Stimulated activated CD4-positive, alpha-beta T cell treated with anti-CD3 and anti-CD28 coated beads, Interleukin-12 subunit alpha, Interleukin-12 subunit beta, amount 100 ng/mL, for 48 hours (primary cell): Measurements from ENCODE around the gene KSR1.
"Not testable (repeated sequence)": the region's sequence is repeated elsewhere in the genome, so short reads cannot be mapped to it uniquely, and the experiment has no call there.

Experiments used
- DNase-seq, 3 donors: peaks; one replicate each; pipeline ENCODE4 v3.0.0-alpha.2; 2020; ENCODE audit warnings: low read depth in 2 of 3, low spot score in 1 of 3

KSR1 gene

DNA sequence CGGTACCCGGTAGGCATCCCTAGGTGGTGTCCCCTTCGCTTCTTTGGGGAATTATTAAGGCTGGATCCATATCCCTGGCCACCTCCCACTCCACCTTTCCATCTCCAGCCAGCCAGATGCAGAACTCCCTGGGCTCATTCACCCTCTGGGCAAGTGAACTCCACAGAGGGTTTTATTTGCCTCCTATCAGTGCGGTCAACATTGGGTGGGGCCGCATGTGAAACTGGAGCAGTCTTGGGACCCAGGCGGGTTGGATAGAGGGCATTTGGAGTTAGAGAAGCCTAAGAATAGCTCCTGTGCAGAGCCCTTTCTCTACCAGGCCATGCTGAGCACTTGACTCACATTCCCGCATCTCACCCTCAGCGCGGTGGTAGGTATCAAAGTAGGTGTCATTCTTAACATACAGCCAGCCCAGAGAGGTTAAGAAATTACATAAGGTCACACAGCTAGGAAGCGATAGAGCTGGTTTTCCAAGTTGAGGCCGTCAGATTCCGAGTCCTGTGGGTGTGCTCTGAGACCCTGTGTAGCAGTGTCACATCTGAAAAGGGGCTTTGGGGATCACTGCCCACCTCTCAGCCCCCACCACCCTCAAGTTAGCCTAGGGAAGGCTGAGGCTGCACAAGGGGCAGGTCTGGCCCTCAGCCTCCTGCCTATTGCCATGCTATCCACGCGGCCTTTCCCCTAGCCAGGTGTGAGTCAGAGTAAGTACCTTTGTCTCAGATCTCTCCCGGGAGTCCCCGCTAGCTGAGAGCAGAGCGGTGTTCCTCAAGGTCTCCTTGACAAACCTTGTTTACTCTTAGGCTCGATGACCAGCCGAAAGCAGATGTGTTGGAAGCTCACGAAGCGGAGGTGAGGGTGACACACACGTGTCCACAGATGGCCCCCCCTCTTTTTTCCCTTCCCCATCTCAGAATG is 147.9 kb downstream of the KSR1 start:
- no peak for DNase-seq

DNA sequence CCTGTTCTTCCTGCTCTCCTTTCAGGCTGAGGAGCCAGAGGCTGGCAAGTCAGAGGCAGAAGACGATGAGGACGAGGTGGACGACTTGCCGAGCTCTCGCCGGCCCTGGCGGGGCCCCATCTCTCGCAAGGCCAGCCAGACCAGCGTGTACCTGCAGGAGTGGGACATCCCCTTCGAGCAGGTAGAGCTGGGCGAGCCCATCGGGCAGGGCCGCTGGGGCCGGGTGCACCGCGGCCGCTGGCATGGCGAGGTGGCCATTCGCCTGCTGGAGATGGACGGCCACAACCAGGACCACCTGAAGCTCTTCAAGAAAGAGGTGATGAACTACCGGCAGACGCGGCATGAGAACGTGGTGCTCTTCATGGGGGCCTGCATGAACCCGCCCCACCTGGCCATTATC is 149.2 kb downstream of the KSR1 start:
- no peak for DNase-seq

DNA sequence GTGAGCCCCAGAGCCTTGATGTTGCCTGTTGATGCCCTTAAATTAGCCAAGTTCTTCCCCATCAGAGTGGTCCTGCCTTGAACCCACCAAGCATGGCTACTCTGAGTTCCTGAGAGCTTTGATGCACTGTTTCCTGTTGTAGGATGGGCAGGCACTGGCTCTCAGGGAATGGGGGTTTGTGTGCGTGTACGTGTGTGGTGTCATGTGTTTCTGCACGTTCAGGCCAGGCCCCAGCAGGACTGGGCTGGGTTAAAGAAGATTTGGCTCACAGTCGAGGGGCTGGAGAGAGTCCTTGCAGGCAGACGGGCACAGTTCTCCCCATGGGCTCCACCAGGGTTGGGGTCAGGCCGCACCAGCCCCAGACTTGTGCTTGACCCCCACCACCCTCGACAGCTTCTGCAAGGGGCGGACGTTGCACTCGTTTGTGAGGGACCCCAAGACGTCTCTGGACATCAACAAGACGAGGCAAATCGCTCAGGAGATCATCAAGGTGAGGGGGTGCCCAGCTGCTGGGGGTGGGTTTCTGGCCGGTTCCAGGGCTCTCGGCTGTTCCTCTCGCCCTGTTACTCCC is 151.4 kb downstream of the KSR1 start:
- DNase-seq = no peak

DNA sequence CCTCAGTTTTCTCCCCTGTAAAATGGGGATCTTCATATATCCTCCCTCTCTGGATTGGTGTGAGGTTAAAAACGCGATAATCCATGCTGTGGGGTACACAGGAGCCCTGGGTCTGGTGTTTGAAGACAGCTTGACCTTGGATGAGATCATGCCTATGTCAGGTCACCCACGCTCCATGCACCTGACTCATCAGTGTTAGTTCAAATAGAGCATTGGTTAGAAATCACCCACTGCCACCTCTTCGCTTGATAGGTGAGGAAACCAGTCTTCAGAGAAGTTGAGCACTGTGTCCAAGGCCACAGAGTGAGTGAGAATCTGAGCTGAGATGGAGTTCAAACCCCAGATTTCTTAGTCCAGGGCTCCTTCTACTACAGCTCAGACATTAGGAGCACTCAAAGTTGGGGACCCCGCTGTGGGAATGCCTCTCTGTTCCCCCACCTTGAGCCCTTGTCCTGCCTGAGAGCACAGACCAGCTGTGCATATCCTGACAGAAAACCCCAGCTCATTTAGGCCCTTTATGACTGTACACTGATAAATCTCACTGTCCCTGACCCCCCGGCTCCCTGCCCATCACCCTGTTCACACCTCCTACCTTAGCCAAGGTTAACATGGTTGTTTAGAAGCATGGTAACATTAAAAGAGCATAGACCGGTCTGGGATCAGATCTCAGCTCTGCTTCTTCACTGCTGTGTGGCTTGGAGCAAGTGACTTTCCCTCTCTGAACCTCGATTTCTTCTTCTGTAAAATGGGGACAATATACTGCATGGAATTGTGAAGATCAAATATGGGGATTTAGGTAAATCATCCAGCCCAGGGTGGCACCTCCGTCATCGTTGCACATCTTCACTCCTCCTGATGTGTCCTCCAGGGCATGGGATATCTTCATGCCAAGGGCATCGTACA is 152.3 kb downstream of the KSR1 start:
- no peak for DNase-seq

DNA sequence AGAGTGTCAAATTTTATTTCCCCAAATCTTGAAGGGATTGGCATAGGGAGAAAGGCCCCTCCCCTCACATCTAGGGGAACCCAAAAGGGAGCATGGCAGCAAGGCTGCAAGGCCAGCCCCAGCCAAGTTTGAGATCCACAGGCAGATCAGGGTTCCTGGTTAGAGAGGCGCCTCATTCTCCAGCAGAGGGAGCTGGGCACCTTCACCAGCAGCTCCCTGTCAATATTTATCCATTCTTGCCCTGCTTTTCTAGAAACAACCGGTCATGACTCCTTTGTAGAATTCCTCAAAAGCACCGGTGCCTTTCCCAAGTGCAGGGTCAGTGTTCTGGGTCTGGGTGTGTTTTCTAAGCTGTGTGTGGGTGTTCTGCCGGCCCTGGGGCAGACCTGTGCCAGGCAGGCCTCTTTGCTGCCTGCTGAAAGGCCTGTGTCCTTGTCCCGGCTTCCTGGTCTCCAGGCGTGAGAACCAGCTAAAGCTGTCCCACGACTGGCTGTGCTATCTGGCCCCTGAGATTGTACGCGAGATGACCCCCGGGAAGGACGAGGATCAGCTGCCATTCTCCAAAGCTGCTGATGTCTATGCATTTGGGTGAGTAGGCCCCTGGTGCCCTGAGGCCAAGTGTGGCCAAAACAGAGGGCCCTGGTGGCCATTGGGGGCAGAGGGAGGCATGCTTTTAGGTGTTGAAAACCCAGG is 153.5 kb downstream of the KSR1 start:
- no peak for DNase-seq

DNA sequence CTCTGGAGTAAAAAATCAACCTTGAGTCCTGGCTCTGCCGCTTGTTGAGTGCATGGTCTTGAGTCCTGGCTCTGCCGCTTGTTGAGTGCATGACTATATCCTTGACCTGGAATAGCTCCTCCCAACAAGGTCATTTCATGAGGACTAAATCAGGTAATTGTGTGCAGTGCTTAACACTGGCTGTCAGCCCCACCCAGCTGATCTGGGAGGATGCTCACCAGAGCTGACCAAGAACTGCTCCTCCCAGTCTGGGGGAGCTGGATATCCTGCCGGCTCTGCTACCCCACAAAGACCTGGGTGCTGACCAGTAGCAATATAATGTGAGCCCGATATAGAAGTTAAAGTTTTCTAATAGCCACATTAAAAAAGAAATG is 154.0 kb downstream of the KSR1 start:
- DNase-seq = no peak

DNA sequence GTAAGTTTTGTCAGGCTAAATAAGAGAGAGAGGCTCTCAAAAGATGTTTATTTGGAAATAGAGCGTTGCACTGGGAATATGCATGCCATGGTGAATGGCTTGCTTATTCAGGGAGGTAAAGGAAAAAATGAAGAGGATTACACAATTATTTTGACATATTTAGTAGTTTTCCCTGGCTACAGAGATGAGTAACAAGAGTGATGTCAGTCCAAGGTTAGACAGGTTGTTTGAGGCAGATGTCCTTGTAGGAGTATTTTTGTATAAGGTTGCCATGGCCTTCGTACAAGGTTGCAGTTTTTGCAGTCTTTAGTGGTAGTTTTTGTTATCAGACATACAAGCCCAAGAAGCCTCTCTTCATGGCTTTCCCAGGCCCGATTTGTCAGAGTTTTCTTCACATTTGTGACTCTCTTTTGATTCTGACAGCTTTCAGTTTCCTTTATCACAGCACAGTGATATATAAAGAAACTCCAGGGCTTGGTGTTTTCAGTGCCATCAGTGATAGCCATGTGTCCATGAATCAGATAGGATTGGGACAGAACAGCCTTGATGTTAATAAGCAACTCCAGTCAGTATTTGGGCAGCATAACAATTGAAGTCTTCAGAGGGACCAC is 156.0 kb downstream of the KSR1 start:
- DNase-seq = no peak

DNA sequence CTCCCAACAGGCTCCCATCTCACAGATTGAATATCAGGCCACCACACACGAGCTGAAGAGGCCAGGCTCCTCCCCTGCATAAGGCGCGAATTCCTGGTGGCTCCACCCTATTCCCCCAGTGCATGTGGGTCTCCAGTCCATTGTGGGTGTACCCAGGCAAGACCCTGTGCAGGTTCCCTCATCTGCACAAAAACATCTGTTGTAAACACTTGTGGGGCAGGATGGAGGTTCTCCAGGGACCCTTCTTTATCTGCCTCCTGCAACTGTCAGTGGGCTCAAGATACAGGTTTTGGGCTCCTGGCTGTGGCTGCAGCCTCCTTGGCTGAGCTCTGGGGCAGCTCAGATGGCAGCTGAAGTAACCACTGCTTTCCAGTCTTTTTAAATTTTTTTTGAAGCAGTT is 157.2 kb downstream of the KSR1 start:
- no peak for DNase-seq

DNA sequence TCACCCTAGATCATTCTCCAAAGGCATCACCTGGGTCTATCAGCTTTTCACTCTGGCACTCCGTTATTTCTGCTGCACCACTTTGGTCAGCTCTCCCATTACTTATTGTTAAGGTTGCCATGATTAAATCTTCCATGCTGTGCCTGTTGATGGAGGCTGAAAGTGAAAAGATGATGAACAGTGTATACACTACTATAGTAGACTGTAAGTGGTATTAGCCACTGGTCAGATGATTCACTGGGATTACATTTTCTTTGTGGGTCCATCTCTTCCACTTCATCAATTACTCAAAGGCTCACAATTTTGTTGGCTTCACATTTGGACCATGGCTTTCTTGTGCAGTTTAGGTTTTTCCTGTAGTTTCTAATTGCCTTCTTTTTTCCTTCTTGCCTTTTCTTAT is 158.9 kb downstream of the KSR1 start:
- DNase-seq = no peak

DNA sequence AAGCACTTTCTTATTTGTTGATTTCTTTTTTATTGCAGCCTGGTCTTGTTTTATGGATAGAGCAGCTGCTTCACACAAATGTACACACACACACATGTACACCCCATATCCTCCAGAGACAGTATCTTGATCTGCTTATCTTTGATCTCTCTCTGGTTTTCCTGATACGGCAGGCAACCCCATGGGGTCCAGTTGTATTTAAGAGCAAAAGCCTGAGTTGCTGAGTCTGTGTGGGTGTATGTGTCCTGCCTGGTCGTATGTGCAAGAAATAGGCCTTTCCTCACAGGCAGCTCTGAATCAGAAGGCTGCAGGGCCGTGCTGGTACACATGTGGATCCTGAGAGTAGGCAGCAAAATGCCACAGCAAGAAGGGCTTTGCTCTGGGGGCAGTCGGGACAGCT is 160.2 kb downstream of the KSR1 start:
- no peak for DNase-seq

DNA sequence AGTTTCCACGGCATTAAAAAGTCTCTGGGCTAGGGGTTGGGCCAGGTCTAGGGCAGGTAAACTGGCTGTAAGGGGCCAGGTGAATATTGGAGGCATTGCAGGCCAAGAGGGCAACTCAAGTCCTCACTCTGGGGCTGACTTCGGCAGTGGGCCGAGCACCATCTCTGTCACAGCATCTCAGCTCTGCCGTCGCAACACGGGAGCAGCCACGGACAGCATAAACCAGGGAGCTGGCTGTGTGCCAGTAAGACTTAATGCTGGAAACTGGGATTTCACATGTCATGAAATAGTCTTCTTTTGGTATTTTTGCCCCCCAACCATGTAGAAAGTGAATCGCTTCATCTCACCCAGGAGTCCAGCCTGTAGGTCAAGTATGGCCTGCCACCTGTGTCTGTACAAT is 162.2 kb downstream of the KSR1 start:
- DNase-seq = no peak

DNA sequence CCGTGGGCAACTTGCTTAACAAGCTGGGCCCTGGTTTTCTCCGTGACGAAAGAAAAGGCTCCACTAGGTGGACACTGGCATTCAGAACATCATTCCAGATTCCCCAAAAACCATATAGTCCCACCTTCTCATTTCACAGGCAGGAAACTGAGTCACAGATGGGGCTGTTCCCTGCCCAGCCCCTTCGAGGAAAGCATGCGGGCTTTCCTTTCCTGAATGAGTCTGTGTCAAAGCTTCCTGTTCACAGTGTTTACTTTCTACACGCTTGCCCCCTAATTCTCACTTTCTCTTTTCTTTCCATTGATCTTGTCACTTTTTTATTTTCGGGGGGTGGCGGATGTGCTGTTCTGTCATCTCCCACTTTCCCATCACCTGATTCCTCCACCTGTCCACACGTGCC is 164.5 kb downstream of the KSR1 start:
- no peak for DNase-seq

DNA sequence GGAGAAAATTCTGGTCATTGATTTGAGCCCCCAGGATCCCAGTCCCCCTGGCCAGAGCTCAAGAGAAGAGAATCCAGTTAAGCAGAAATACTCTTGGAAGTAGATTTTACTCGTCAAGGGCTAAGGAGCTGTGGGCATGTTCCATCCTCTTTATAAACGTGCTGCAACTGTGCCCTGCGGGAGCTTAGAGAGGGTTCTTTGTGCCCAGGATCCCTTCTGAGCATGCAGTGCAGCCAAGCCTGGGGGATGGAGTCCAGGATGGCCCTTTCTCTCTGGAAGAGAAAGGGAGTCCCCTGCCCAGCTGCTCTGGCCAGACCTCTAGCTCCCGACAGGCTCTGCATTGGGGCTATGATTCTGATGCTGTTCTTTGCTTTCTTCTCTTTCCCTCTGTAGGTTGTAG is 165.3 kb downstream of the KSR1 start:
- DNase-seq = no peak

DNA sequence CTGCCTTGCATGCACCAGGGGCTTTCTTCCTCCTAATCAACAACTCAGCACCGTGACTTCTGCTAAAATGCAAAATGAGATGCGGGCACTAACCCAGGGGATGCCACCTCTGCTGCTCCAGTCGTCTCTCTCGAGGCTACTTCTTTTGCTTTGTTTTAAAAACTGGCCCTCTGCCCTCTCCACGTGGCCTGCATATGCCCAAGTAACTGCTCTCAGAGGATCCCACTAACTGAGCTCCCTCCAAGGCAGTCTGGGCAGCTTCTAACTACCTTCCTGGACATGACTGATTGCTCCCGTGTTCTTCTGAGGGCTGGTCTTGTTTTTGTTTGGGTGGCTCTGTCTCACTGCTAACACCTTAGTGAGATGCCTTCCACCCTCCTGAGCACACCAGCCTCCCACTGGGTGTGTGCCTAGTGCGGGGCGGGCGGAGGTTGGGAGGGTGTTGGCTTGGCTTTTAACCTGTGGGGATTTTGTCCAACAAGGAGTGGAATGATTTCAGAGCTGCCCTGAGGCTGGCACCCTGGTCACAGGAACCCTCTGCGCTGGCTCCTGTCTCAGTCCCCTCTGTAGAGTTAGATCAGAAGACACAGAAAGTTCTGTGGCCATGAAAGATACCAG is 165.8 kb downstream of the KSR1 start:
- no peak for DNase-seq

DNA sequence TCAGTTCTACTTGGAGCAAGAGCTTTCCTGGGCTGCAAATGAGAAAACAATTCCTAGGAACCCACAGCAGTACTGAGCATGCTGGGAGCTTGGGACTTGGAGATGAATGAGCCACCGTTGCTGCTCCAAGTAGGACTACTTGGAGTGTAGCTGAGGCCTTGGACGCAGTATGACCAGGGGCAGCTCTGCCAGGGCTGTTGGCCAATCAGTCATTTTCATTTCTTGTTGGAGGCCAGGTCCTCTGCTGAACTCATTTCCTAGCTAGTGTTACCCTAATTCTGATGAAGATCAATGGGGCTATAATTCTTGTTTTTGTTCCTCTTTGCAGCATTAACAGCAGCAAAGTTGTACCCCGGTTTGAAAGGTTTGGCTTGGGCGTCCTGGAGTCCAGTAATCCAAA is 166.7 kb downstream of the KSR1 start:
- no peak for DNase-seq

DNA sequence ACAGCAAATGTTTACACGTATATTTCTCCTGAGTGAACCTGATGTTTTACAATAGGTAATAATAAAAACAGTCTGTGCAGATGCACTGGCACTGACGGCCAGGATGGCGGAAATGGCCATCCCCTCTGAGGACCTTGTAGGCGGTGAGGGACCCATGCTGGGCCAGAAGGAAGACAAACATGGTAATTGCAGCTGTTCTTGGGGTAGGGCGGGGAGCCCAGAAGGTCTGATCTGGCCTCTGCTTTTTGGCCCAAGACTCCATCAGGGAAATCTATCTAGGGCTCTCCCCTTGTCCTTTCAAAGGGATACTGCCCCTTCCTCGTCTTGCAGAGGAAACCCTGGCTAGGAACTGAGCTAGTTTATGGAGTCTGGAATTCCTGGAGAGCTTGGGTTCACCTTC is 167.4 kb downstream of the KSR1 start:
- no peak for DNase-seq

DNA sequence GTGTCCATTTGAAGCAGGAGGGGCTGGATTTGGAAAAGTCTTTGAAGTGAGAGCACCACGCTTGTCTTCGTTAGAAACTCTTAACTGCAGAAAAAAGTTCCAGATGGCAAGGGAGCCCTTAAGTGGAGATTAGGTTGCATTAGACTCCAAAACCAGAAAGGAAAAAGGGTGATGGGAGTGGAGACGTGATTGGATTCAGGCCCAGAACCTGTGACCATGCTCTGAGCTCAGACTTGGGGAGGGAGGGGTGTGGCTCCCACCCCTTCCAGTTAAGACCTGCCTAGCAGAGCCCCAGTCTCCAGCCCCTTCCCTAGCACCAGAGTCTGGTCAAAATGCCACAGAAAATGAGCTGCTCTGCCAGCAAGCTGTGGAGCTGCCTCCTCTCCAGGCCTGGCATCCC is 168.3 kb downstream of the KSR1 start:
- no peak for DNase-seq

DNA sequence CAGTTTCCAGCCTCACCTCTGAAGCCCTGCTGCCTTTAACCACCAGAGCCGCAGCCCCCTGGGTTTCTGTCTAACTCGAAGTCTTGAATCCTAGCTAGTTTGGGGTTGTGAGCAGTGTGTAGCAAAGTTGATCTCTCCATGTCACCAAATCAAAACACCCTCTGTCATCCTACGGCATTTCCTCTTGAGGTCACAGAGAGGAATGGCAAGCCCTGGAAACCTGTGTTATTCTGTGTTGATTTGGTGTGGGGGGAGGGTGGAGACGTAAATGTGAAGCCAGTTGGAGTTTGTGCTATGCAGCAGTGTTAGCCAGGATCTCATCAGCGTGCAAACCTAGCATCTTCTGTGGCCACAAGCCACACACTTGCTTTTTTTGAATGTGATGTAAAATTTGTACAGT is 169.6 kb downstream of the KSR1 start:
- no peak for DNase-seq

DNA sequence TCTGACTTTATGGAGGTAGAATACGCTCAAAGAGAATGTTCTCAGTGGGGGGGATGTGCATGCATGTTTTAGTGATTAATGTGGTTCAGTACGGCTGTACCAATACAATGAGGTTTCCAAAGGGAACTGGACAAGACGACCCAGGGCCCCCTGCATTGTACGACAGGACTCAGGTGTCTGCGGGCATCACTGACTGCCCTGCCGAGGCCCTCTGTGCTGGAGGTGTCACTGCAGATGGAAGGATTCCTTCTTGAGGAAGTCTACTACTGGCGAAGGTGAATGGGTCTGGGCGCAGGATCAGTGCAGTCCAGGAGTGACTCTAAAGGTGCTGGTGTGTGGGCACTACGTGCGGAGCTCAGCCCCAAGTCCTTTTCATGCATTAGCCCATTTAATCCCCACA is 171.3 kb downstream of the KSR1 start:
- no peak for DNase-seq

DNA sequence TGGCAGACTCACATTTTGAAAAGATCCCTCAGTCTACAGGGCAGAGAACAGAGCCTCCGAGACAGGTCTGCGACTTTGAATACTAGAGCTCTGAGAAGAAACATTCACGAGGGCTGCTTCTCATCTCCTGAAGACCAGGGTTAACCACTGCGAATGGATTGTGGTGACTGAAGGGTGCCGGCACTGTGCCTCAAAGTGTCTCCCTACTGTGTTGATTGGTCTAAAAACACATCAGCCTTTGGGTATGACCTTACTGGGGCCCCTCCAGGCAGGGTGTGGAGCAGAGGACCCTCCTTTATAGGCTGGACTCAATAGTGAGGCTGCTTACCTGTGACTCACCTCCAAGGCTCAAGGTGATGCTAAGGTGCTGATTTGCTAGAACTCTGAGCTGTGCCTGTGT is 172.1 kb downstream of the KSR1 start:
- DNase-seq = no peak

DNA sequence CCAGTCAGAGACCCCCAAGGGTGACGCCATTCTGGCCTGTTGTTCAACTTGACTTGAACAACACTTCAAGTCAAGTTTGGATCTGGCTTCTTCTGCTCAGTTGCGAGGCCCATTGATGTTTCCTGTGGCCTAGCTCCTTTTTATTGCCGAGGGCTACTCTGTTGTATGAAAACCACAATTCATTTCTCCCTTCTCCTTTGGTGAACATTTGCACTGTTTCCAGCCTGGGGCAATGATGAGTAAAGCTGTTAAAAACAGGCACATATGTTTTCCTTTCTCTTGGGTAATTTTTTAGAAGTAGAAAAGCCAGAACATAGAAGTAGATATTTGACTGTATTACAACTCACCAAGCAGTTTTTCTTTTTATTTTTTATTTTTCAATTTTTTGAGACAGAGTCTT is 173.0 kb downstream of the KSR1 start:
- DNase-seq = not testable (repeated sequence)
